ENCODE results near the gene CASP7. TPM values are rescaled to one million over a fixed set of nuclear protein-coding genes. Genes with fewer than 3 reads are reported as not detected.

The CASP7 gene
- 10 to 100 TPM; 13.4 to 20.0 (median 14.9) TPM for total RNA-seq
- total RNA-seq (2013): 26.5 TPM

DNA sequence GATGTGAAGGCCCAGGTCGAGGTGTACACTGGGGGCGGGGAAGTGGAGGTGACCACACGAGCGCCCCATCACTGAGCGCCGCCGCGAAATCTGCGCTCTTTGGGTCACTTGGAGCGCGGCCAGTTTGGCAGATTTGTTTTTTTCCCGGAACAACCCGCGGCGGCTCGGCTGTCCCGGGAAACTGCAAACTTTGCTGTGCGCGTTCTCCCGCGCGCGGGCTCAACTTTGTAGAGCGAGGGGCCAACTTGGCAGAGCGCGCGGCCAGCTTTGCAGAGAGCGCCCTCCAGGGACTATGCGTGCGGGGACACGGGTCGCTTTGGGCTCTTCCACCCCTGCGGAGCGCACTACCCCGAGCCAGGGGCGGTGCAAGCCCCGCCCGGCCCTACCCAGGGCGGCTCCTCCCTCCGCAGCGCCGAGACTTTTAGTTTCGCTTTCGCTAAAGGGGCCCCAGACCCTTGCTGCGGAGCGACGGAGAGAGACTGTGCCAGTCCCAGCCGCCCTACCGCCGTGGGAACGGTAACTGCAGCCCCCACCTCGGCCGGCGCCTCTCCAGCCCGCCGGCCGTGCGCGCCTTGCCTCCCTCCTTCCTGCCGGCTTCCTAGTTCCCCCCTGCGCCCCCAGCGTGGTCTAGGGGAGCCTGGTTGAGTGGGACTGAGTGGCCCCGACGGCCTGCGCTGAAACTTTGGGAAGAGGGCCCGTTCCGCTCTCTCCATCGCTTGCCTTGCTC lies at the start of gene CASP7:
TSS of gene CASP7 (plus strand) at position 450 of the 727 bp plus-strand sequence. CDS start 17,582 bp downstream, outside the sequence.
- peak within 1 kb of the TSS; percentile 96 for H3K4me3 Mint-ChIP-seq
- H3K4me1 Mint-ChIP-seq: peaks cover 48 to 53% of the 10 kb centered on the region in 2 donors
- intact Hi-C loops (cut with micrococcal nuclease): loop anchor here (1.0 kb wide), 1 partner anchor 495 kb away; the partner anchor contains the start of gene CCDC186
- Histone ChIP-seq H3K36me3 (ENCODE audit: control insufficient read depth, insufficient read depth, low read length) (no peaks in the 10 kb centered on the region), H3K27me3 (ENCODE audit: control insufficient read depth, insufficient read depth, low read length) (no peaks in the 10 kb centered on the region), H3K27ac (ENCODE audit: low read length) (peak within 1 kb of the TSS; percentile 98), H3K9me3 (ENCODE audit: control insufficient read depth, insufficient read depth, low read length) (no peaks in the 10 kb centered on the region), H3K4me3 (ENCODE audit: low read length) (peak within 1 kb of the TSS; percentile 60), H3K4me1 (ENCODE audit: control insufficient read depth, insufficient read depth, low read length) (peaks cover 27% of the 10 kb centered on the region)
- peak; percentile 63 to 89 for DNase-seq
- peak within 1 kb of the TSS; percentile 92 to 95 for H3K27ac Mint-ChIP-seq
- no peaks in the 10 kb centered on the region for H3K36me3 Mint-ChIP-seq
- no peaks in the 10 kb centered on the region for H3K9me3 Mint-ChIP-seq
- under 1% methylated on average over 68 of the region's 68 CpGs for WGBS (ENCODE audit: insufficient coverage)
- peaks cover 0 to under 1% of the 10 kb centered on the region in 2 donors for H3K27me3 Mint-ChIP-seq (ENCODE audit: low read depth in 2 of 2)
- ATAC-seq: peak; percentile 85 to 95 (median 88)
- TF ChIP-seq, protein P1, sequence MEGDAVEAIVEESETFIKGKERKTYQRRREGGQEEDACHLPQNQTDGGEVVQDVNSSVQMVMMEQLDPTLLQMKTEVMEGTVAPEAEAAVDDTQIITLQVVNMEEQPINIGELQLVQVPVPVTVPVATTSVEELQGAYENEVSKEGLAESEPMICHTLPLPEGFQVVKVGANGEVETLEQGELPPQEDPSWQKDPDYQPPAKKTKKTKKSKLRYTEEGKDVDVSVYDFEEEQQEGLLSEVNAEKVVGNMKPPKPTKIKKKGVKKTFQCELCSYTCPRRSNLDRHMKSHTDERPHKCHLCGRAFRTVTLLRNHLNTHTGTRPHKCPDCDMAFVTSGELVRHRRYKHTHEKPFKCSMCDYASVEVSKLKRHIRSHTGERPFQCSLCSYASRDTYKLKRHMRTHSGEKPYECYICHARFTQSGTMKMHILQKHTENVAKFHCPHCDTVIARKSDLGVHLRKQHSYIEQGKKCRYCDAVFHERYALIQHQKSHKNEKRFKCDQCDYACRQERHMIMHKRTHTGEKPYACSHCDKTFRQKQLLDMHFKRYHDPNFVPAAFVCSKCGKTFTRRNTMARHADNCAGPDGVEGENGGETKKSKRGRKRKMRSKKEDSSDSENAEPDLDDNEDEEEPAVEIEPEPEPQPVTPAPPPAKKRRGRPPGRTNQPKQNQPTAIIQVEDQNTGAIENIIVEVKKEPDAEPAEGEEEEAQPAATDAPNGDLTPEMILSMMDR (IDR thresholded peaks at IDR 0.05): no peak

DNA sequence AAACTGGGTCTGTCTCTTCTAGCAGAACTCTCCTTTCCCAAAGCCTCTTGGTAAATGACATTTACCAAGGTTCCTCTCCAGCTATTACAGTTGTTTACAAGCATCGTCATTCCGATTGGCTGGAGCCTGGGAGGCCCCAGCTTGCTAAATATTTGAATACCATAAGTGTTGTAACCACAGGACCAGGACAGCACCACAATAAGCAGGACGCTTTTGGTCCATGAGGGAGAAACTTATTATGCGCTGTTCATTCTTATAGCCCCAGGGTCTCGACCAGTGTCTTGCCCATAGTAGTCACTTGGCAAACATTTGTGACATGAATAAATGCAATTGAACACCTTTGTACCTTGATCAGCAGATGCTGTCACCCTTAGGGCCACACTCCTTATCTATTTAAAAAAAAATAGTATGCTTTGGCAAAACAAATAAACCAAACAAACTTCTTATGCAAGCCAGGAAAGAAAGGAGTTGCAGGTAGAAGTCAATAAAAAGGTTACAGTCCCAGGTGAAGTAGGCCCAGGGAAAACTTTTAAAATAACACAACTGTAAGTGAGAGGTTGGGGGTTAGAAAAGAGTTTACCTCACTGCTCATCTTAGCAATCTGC lies 48.7 kb upstream of the CASP7 start:
- Histone ChIP-seq H3K27me3 (ENCODE audit: control insufficient read depth, insufficient read depth, low read length) (no peaks in the 10 kb centered on the region), H3K36me3 (ENCODE audit: control insufficient read depth, insufficient read depth, low read length) (no peaks in the 10 kb centered on the region), H3K4me1 (ENCODE audit: control insufficient read depth, insufficient read depth, low read length) (no peaks in the 10 kb centered on the region), H3K9me3 (ENCODE audit: control insufficient read depth, insufficient read depth, low read length) (no peaks in the 10 kb centered on the region), H3K27ac (ENCODE audit: low read length) (no peak overlapping the region), H3K4me3 (ENCODE audit: low read length) (no peak overlapping the region)
- Mint-ChIP-seq H3K4me3 (no peak overlapping the region), H3K27ac (no peak overlapping the region), H3K9me3 (no peaks in the 10 kb centered on the region), H3K4me1 (no peaks in the 10 kb centered on the region), H3K36me3 (no peaks in the 10 kb centered on the region), H3K27me3 (ENCODE audit: low read depth in 2 of 2) (peaks cover 4 to 8% of the 10 kb centered on the region in 2 donors)
- 87% methylated on average over 5 of the region's 5 CpGs for WGBS (ENCODE audit: insufficient coverage)
- intact Hi-C loops (cut with micrococcal nuclease): no loop called here
- no peak for ATAC-seq
- DNase-seq: no peak
- TF ChIP-seq, protein P1 (IDR thresholded peaks at IDR 0.05): no peak

DNA sequence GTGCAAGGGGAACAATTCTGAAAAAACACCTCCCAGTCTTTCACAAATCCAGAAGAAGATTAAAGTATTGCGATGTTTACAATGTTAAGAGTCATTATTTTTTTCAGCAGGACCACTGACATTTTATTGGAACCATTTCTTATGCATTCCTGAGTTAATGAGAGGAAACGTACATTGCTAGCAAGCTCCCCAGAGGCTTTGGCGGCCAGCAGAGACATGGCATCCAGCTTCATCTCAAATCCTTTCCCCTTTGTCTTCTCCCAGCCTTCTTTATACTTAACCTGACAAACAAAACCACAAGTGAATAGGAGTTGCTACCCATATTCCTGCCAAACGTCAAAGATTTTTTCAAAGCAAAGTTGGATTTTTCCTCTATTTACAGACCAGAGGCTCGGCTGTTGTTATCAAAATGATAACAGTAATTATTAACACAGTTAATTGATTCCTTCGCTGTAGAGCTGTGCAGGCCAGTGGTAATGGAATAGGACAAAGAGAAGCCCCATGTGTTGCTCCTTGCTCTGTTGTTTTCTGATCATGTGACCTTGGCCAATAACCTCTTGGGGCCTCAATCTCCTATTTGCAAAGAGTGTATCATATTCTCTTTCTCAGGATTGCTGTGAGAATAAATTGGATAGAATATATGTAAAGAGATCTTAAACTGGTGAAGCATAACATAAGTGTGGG lies 47.9 kb upstream of the CASP7 start:
- H3K27me3 ChIP-seq (ENCODE audit: control insufficient read depth, insufficient read depth, low read length): no peaks in the 10 kb centered on the region
- H3K36me3 ChIP-seq (ENCODE audit: control insufficient read depth, insufficient read depth, low read length): no peaks in the 10 kb centered on the region
- peaks cover 0 to 2% of the 10 kb centered on the region in 2 donors for H3K9me3 Mint-ChIP-seq
- 84% methylated on average over 6 of the region's 6 CpGs for WGBS (ENCODE audit: insufficient coverage)
- H3K4me1 Mint-ChIP-seq: no peaks in the 10 kb centered on the region
- no peaks in the 10 kb centered on the region for H3K4me1 ChIP-seq (ENCODE audit: control insufficient read depth, insufficient read depth, low read length)
- no peak overlapping the region for H3K4me3 Mint-ChIP-seq
- H3K27ac Mint-ChIP-seq: no peak overlapping the region
- H3K4me3 ChIP-seq (ENCODE audit: low read length): no peak overlapping the region
- DNase-seq: no peak
- intact Hi-C loops (cut with micrococcal nuclease): no loop called here
- H3K36me3 Mint-ChIP-seq: no peaks in the 10 kb centered on the region
- H3K27ac ChIP-seq (ENCODE audit: low read length): no peak overlapping the region
- no peaks in the 10 kb centered on the region for H3K9me3 ChIP-seq (ENCODE audit: control insufficient read depth, insufficient read depth, low read length)
- TF ChIP-seq, protein P1 (IDR thresholded peaks at IDR 0.05): no peak
- no peak for ATAC-seq
- H3K27me3 Mint-ChIP-seq (ENCODE audit: low read depth in 2 of 2): peaks cover 9 to 11% of the 10 kb centered on the region in 2 donors

Data from natural killer cell (primary cell).